ENCODE results near the gene C1QB.

DNA sequence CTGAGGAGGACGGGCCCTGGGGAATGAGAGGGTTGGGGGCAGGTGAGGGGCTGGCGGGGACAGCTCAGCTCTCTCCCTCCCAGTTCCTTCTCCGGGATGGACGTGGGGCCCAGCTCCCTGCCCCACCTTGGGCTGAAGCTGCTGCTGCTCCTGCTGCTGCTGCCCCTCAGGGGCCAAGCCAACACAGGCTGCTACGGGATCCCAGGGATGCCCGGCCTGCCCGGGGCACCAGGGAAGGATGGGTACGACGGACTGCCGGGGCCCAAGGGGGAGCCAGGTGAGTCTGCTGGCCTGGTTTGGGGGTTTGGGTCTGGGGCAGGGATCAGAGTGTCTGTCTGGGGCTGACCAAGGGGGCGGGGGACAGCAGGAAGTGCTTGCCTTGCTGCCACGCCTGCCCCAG is 9.1 kb upstream of the C1QB start:
- TF ChIP-seq EGR1 (IDR thresholded peaks at IDR 0.05; ENCODE audit: borderline replicate concordance, low read depth, low read length): no peak
- TF ChIP-seq, protein P1, sequence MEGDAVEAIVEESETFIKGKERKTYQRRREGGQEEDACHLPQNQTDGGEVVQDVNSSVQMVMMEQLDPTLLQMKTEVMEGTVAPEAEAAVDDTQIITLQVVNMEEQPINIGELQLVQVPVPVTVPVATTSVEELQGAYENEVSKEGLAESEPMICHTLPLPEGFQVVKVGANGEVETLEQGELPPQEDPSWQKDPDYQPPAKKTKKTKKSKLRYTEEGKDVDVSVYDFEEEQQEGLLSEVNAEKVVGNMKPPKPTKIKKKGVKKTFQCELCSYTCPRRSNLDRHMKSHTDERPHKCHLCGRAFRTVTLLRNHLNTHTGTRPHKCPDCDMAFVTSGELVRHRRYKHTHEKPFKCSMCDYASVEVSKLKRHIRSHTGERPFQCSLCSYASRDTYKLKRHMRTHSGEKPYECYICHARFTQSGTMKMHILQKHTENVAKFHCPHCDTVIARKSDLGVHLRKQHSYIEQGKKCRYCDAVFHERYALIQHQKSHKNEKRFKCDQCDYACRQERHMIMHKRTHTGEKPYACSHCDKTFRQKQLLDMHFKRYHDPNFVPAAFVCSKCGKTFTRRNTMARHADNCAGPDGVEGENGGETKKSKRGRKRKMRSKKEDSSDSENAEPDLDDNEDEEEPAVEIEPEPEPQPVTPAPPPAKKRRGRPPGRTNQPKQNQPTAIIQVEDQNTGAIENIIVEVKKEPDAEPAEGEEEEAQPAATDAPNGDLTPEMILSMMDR (IDR thresholded peaks at IDR 0.05; ENCODE audit: control extremely low read depth in 1 of 3, insufficient read depth in 1 of 3, low read depth in 1 of 3, low read length in 3 of 3): no peak
- TF ChIP-seq YY1 (IDR thresholded peaks at IDR 0.05; ENCODE audit: low read depth, low read length): no peak
- no peak for TF ChIP-seq JUN (IDR thresholded peaks at IDR 0.05; ENCODE audit: low read depth, low read length)
- TF ChIP-seq EP300 (IDR thresholded peaks at IDR 0.05; ENCODE audit: borderline replicate concordance in 1 of 2, low read depth in 2 of 2, low read length in 2 of 2): no peak
- no peak for TF ChIP-seq POLR2A (IDR thresholded peaks at IDR 0.05; ENCODE audit: control extremely low read depth in 1 of 2, low read depth in 2 of 2, low read length in 2 of 2)
